HG03432 (cell line): Measurements from ENCODE around the gene ZNF521.

Experiments used
- ATAC-seq: cut with Tn5 transposase; IDR thresholded peaks from one replicate; pipeline ENCODE4 v1.9.1; 2021; ENCODE audit warnings: mild to moderate bottlenecking, moderate library complexity; ENCODE audit not compliant: unreplicated experiment

The ZNF521 gene

GRCh38 chr18:25340762-25341161, 11.2 kb downstream of the ZNF521 start:
- no peak for ATAC-seq

- no peak for ATAC-seq
Observed at GRCh38 chr18:25335676-25336075, 16.3 kb downstream of the ZNF521 start.

- ATAC-seq, result no peak
Observed at GRCh38 chr18:25335062-25335461, 16.9 kb downstream of the ZNF521 start.

- no peak for ATAC-seq
Observed at GRCh38 chr18:25334588-25334987, 17.4 kb downstream of the ZNF521 start.

- ATAC-seq, result no peak
Observed at GRCh38 chr18:25332002-25332401, 20.0 kb downstream of the ZNF521 start.

GRCh38 chr18:25329783-25330182, 22.2 kb downstream of the ZNF521 start:
- ATAC-seq, result no peak

GRCh38 chr18:25327584-25327983, 24.4 kb downstream of the ZNF521 start:
- no peak for ATAC-seq

GRCh38 chr18:25326361-25326952, 25.5 kb downstream of the ZNF521 start:
- no peak for ATAC-seq

- no peak for ATAC-seq
Observed at GRCh38 chr18:25322806-25323205, 29.2 kb downstream of the ZNF521 start.

- ATAC-seq, result no peak
Observed at GRCh38 chr18:25316381-25317018, 35.5 kb downstream of the ZNF521 start.

GRCh38 chr18:25314838-25315190, 37.2 kb downstream of the ZNF521 start:
- no peak for ATAC-seq

GRCh38 chr18:25314151-25314837, 37.7 kb downstream of the ZNF521 start:
- ATAC-seq, result no peak

GRCh38 chr18:25313268-25313667, 38.7 kb downstream of the ZNF521 start:
- ATAC-seq, result no peak

- ATAC-seq, result no peak
Observed at GRCh38 chr18:25310045-25310444, 41.9 kb downstream of the ZNF521 start.

GRCh38 chr18:25308381-25308780, 43.6 kb downstream of the ZNF521 start:
- ATAC-seq, result no peak

GRCh38 chr18:25307192-25307591, 44.8 kb downstream of the ZNF521 start:
- no peak for ATAC-seq

GRCh38 chr18:25306671-25307070, 45.3 kb downstream of the ZNF521 start:
- no peak for ATAC-seq

GRCh38 chr18:25305584-25305983, 46.4 kb downstream of the ZNF521 start:
- ATAC-seq, result no peak

GRCh38 chr18:25300492-25300891, 51.5 kb downstream of the ZNF521 start:
- no peak for ATAC-seq

GRCh38 chr18:25299426-25300300, 52.3 kb downstream of the ZNF521 start:
- ATAC-seq, result no peak

GRCh38 chr18:25298853-25299274, 53.1 kb downstream of the ZNF521 start:
- no peak for ATAC-seq
